Cardiac muscle cell (in vitro differentiated cells and primary cell): ENCODE results near the gene MAPT. TPM values are rescaled to one million over a fixed set of nuclear protein-coding genes. Genes with fewer than 3 reads are reported as not detected.

Experiments used
- DNase-seq, 2 donors: peaks; one replicate each; pipeline versions ENCODE4 v3.0.0 to v3.0.0-alpha.2; 2010 to 2017; ENCODE audit warnings: low read depth in 1 of 2, low spot score in 1 of 2
- H3K27ac ChIP-seq: fragments of 200-600 bp; sonication (generic); 2 replicates; pipeline ENCODE4 v1.5.1; 2016
- H3K27me3 ChIP-seq: fragments of 200-600 bp; sonication (generic); 2 replicates; pipeline ENCODE4 v1.6.0; 2016; ENCODE audit warnings: control low read depth
- H3K36me3 ChIP-seq: fragments of 200-600 bp; sonication (generic); 2 replicates; pipeline ENCODE4 v1.5.1; 2016; ENCODE audit warnings: control low read depth
- H3K4me1 ChIP-seq: fragments of 200-600 bp; sonication (generic); 2 replicates; pipeline ENCODE4 v1.8.1; 2017; ENCODE audit warnings: low read depth, mild to moderate bottlenecking, mixed run types
- H3K4me3 ChIP-seq: fragments of 200-600 bp; sonication (generic); 2 replicates; pipeline ENCODE4 v1.5.1; 2016; ENCODE audit warnings: mild to moderate bottlenecking
- H3K9me3 ChIP-seq: fragments of 200-600 bp; sonication (generic); 2 replicates; pipeline ENCODE4 v1.5.1; 2017; ENCODE audit warnings: low read depth, mild to moderate bottlenecking, control low read depth
- CTCF ChIP-seq: IDR thresholded peaks from 2 replicates; pipeline ENCODE4 v1.5.1; 2012; ENCODE audit warnings: low read depth, mild to moderate bottlenecking, low read length
- polyA plus RNA-seq: library from polyadenylated mRNA; unstranded; fragments of >200 nt; fragmentation: Nextera tagmentation; extraction: Ambion mirVana; gene quantifications from 2 replicates; pipeline ENCODE4 v1.2.1, GENCODE V29; 2016
- total RNA-seq: library from RNA; depleted of rRNA; stranded (reverse); fragments of >200 nt; gene quantifications from 2 replicates; pipeline ENCODE4 v1.2.3, GENCODE V29; 2016

The MAPT gene
- total and polyA plus RNA-seq, 2 experiments from 2014 or later, result 1.3 to 1.9 TPM

DNA sequence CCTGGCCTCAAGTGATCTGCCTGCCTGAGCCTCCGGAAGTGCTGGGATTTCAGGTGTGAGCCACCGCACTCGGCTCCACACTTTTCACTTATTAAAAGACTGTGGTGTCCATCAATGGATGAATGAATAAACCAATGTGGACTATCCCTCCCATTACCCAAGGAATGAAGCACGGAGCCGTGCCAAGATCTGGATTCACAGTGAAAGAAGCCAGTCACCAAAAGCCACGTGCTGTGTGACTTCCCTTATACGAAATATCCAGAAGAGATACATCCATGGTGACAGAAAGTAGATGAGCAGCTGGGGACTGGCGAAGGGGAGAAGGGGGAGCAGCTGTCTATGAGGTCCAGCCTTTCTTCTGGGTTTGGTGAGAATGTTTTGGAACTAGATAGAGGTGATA is 56.5 kb downstream of the MAPT start:
- no peak overlapping the region for H3K27ac ChIP-seq
- no peaks in the 10 kb centered on the region for H3K36me3 ChIP-seq
- H3K27me3 ChIP-seq, result peaks cover 21% of the 10 kb centered on the region
- TF ChIP-seq CTCF, result no peak
- DNase-seq, result no peak
- no peaks in the 10 kb centered on the region for H3K9me3 ChIP-seq
- H3K4me1 ChIP-seq, result no peaks in the 10 kb centered on the region
- no peak overlapping the region for H3K4me3 ChIP-seq

- Histone ChIP-seq H3K27ac (no peak overlapping the region), H3K27me3 (peaks cover 21% of the 10 kb centered on the region), H3K36me3 (no peaks in the 10 kb centered on the region), H3K9me3 (no peaks in the 10 kb centered on the region), H3K4me3 (no peak overlapping the region), H3K4me1 (no peaks in the 10 kb centered on the region)
- no peak for TF ChIP-seq CTCF
- DNase-seq, result no peak
These were observed 57.0 kb downstream of the MAPT start for GRCh38 chr17:45951403-45951802.

- DNase-seq, result no peak
- H3K27ac ChIP-seq, result no peak overlapping the region
- H3K36me3 ChIP-seq, result no peaks in the 10 kb centered on the region
- no peaks in the 10 kb centered on the region for H3K4me1 ChIP-seq
- no peak for TF ChIP-seq CTCF
- H3K9me3 ChIP-seq, result no peaks in the 10 kb centered on the region
- H3K27me3 ChIP-seq, result peaks cover 21% of the 10 kb centered on the region
- no peak overlapping the region for H3K4me3 ChIP-seq
These were observed 57.6 kb downstream of the MAPT start for GRCh38 chr17:45951941-45952340.

DNA sequence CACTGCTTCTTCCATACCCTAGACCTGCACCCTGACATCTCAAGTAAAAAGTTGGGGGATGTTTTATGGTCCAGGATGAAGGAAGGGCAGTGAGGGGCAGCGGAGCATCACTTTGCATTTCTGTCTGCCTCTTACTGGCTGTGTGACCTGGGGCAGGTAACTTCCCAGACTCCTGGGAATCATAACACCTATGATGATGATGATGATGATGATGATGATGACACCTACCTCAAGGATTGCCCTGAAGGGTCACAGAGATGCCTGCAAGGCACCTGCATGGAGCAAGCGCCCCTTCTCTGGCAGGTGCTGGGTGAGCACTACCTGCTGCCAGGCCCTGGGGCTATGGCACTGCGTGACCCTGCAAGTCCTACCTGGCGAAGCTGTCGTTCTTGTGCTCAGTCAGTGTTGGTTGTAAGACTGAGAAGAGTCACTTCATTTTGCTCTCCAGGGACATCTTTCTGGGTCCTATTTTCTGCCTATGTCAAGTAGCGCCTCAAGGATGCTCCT is 58.5 kb downstream of the MAPT start:
- DNase-seq, result no peak
- Histone ChIP-seq H3K27ac (no peak overlapping the region), H3K27me3 (peaks cover 21% of the 10 kb centered on the region), H3K4me1 (no peaks in the 10 kb centered on the region), H3K36me3 (no peaks in the 10 kb centered on the region), H3K9me3 (no peaks in the 10 kb centered on the region), H3K4me3 (no peak overlapping the region)
- TF ChIP-seq CTCF, result no peak

DNA sequence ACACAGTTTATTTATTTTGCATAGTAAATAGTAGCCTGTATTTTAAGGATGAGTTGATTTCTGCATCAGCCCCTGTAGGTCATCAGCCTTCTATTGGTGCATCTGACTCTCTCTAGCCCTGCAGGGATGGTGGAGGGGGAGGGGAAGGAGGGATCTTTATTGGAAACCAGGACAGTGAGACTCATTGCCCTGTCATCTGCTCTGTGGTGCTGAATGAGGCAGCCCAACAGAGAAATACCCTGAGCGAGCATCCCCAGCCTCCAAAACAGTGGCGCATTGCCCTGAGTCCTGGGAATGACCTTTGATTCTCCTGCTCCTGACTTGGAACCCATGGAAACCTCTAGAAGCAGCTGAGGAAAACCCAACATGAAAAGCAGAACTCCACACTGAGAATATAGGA is 59.2 kb downstream of the MAPT start:
- peaks cover 21% of the 10 kb centered on the region for H3K27me3 ChIP-seq

More for the DNA sequence above, 59.2 kb downstream of the MAPT start:
- Histone ChIP-seq H3K4me1 (no peaks in the 10 kb centered on the region), H3K4me3 (no peak overlapping the region), H3K27ac (no peak overlapping the region), H3K9me3 (no peaks in the 10 kb centered on the region), H3K36me3 (no peaks in the 10 kb centered on the region)
- TF ChIP-seq CTCF, result no peak
- no peak for DNase-seq
